Stimulated activated CD4-positive, alpha-beta T cell treated with anti-CD3 and anti-CD28 coated beads, Interleukin-15, amount 100 ng/mL, for 1 hour (primary cell): Measurements from ENCODE around the gene OR6K2.

Experiments used
- DNase-seq, 2 donors: peaks; one replicate each; pipeline ENCODE4 v3.0.0-alpha.2; 2020; ENCODE audit warnings: low read depth in 1 of 2, low spot score in 1 of 2

The OR6K2 gene

DNA sequence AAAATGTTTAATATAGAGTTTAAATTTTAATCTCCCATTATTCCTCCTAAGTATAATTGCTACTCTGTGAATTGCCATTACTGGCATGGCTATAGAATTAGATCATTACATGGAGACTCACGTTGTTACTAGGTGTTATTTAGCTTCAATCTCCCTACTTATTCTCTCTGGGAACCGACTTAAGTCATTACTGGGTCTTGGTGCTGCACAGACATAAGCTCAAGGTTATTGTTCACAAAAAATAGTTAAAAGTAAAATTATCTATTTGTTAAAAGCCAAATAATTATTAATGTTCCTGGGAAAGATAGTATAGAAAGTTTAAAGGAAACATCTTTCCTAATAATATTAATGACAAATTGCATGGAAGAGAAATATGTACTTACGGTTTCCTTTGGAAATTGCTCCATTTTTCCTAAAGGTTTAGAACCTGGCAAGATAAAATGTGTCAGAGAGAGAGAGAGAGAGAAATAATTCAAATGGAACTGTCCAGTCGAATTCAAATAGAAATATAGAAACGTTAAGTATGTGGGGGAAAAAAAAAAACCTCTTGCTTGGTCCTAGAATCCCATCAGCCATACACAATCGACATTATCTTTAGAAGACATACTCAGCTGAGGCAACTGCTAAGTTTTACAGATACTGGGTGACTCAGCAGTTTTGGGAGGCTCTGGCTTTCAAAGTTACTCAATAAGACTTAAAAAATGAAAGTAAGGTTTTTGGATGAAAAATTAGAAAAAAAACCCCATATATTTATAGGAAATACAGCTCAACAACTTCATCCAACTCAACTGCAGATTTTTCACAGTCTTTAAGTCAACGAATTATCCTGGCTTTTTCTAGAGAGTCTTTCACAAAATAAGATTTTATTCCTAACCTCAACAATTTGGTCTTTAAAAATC, 14.1 kb downstream of the OR6K2 start, which contains the start of gene SPTA1:
TSS of gene SPTA1 (minus strand) at position 605 of the 899 bp plus-strand sequence. CDS start at position 407, 198 bp downstream.
- no peak for DNase-seq

DNA sequence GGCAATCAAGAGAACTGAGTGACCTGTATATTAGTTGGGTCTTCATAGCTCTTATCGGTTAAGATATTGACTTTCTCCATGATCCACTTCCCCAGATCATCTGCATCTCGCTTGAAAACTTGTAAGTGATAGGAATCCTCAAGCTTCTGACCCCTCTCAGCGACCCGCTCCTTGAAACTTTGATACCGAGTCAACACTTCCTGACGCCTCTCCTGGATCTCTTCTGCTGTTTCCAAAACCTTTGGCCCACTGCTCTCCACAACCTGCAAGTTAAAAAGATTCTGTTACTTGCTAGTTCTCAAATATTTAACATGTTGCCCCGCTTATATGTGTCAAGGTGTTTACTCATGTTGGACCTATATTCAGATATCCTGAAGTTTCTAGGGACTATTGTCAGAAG, 15.4 kb downstream of the OR6K2 start:
- DNase-seq = no peak

DNA sequence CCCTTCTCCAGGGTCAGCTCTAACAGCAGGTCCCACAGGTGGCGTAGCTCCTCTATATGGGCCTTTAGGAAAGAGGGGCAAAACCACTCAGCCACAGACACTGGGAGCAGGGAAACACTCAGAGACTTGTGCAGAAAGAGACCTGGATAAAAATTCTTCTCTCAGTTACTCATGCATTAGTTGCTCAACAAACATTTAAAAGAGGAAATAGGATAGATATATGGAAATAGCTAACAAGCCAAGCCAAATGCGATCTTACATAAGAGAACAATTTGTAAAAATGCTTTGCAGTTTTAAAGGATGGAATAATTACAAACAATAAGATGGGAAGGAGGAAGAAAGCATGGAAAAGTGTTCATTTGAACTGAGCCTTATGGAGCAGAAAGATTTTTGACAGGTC, 18.8 kb downstream of the OR6K2 start:
- no peak for DNase-seq

- DNase-seq = no peak
These were observed 21.2 kb downstream of the OR6K2 start for GRCh38 chr1:158679289-158679688.

DNA sequence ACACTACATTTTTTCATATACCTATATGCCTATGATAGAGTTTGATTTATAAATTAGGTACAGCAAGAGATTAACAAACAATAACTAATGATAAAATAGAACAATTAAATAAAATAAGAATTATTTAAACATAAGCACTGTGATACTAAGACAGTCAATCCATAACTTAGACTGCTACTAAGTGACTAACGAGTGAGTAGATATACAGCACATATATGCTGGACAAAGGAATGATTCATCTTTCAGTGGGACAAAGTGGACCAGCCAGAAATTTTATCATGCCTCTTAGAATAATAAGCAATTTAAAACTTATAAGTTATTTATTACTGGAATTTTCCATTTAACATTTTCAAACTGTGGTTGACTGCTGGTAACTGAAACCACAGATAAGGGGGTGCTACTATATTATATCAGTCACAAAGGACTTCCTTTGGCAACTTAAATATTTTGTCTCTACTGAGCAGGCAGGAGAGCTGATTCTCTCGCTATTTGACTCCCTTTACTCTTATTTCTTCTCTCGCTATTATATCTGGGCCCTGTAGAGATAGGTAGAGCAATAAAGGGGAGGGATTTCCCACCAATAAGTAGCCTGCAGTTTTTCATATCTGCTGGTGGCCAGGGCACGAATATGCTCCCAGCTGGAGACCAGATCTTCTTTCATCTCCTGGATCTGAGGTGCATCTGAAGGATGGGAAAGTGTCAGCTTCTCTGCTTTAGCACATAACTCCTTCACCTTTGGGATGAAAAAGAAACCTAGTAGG, 24.7 kb downstream of the OR6K2 start:
- DNase-seq = no peak

DNA sequence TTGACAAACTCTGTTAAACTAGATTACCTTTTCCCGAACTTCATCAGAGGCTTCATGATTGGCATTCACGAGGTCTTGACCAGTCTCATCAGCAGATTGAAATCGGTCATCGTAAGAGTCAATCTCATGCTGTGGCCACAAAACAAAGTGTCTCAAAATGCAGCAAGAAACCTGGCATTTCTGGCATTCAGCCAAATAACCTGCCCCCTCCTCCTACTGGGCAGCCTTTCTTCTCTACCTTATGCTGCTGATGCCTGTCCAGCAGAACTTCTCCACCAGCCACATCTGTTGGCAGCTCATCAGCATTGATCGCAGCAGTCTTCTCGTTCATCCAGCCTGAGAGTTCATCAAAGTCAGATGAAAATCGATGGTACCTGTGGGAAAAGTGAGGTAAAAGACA, 26.1 kb downstream of the OR6K2 start:
- no peak for DNase-seq

DNA sequence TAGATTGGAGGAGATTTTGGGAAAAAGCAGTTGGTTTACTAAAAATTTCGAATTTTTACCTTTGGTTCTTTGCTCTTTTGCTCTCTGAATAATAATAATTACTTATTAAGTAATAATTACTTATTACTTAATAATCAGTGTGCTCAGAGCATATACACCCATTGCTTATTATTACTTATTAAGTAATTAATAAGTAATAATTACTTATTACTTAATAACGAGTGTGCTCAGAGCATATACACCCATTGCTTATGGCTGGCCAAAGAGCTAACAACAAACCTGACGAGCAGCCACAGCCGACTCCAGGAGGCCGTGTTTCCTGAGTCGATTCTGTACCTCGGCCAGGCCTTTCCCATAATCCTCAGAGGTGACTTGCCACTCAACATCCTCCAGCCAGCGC, 34.4 kb downstream of the OR6K2 start:
- DNase-seq = no peak

- no peak for DNase-seq
These were observed 45.9 kb downstream of the OR6K2 start for GRCh38 chr1:158654571-158654970.

DNA sequence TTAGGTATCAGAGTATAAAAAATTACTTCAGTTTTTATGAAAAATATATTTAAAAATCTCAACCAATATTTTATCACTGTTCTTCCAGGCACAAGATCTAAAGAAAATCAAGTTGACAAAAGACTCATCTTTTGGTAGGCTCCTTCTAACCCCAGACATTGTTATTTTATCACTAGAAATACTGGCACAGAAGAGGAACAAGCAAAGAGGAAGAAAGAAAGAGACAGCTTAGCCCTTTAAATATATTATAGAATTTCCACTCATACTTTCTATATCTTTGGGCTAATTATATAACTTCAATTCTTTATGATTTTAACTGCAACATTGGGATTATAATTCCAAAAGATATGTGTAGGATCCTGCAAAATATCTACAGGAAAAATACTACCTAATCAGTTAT, 46.4 kb downstream of the OR6K2 start:
- no peak for DNase-seq

DNA sequence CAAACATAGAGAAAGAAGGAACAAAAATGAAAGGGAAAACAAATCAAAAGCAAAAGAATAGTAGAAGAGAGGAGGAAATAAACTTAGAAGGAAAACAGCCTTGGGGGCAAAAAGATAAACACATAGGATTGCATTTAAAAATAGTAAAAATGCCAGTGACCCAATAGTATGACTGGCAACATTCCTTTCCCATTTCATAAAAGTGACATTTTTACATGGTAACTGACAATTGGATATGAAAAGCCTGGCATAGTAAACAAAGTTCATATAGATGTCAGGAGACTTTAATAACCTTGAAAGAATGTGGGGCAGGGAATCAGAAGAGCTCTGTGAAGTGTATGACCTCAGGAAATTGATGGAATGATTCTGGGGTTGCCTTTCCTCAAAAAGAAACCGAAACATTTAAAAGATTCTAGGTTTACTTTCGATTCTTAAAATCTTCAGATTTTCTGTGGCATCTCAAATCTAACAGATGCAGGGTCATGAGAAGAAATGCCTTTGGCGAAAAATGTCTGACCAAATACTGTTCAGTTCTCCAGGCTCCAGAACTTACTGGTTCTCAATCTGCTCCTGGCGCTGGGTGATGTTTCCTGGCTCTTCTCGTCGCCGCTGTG, 47.6 kb downstream of the OR6K2 start:
- DNase-seq = no peak
